Measurements from ENCODE around the gene PRSS33. TPM values are rescaled to one million over a fixed set of nuclear protein-coding genes. Genes with fewer than 3 reads are reported as not detected.

The PRSS33 gene
- total RNA-seq, 1 experiment from 2014 or later, result not detected

DNA sequence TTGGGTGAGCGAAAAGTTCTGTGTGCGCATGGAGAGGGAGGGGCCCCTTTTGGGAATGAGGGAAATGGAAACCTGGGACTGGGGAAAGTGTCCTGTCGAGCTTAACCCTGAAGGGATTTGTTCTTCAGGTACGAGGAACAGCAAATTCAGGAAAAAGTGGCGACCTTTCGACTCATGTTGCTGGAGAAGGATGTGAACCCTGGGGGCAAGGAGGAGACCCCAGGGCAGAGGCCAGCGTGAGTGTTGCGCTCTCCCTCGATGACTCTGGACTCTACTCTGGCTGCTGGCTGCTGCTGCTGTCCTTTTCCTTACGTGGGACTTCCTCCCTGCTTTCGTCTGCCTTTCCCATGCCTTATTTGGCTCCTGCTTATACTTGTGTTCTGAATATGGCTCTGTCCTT lies 30.0 kb downstream of the PRSS33 start:
- no peaks in the 10 kb centered on the region for H3K27me3 ChIP-seq (ENCODE audit: control insufficient read depth, insufficient read depth, low read length)
- DNase-seq, result no peak
- no peak overlapping the region for H3K4me3 ChIP-seq (ENCODE audit: insufficient read depth, low read depth, low read length)
- H3K36me3 ChIP-seq (replicated peaks; ENCODE audit: control insufficient read depth, insufficient read depth, low read length), result peaks cover 55% of the 10 kb centered on the region

DNA sequence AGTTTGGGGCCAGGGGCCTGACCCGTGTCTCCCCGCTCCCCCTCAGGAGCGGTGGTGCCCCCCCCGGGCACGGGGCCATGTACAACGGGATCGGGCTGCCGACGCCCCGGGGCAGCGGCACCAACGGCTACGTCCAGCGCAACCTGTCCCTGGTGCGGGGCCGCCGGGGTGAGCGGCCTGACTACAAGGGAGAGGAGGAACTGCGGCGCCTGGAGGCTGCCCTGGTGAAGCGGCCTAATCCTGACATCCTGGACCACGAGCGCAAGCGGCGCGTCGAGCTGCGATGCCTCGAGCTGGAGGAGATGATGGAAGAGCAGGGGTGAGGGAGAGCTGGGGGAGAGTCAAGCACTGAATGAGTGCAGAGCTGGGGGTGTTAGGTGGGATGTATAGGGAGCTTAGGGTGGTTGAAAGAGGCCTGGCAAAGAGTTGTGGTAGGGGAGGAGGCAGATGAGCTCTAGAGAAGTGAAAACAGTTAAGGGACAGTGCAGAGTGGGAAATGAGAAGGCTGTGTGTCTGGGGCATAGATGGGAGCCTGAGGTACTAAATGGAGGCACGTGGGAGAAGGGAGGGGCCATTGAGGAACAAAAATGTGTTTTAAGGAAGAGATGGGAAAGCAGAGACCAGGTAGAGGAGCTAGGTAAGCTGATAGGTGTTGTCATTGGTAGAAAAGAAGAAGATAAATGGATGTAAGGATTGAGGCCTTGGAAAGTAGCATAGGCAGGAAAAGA lies 30.9 kb downstream of the PRSS33 start:
- H3K4me3 ChIP-seq (ENCODE audit: insufficient read depth, low read depth, low read length), result no peak overlapping the region
- peak; percentile 65 for DNase-seq
- H3K27me3 ChIP-seq (ENCODE audit: control insufficient read depth, insufficient read depth, low read length), result no peaks in the 10 kb centered on the region
- peaks cover 46% of the 10 kb centered on the region for H3K36me3 ChIP-seq (replicated peaks; ENCODE audit: control insufficient read depth, insufficient read depth, low read length)

DNA sequence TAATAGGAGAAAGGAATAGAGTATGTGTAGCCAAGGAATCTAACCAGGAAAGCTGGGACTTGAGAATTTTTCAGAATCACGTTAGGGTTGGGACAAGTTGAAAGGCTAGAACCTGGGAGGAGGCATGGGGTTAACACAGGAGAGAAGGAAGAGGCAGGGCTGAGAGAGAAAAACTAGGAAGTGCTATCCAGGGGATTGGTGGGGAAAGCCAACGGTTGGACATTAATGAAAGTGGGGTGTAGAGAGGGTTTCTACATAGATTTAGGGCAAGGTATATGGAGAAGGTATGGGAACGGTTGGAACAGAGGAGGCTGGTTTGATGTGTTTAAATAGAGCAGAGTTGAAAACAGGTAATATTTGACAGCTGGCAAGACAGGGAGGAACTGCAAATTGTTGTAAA lies 32.2 kb downstream of the PRSS33 start:
- Histone ChIP-seq H3K27me3 (ENCODE audit: control insufficient read depth, insufficient read depth, low read length) (no peaks in the 10 kb centered on the region), H3K36me3 (replicated peaks; ENCODE audit: control insufficient read depth, insufficient read depth, low read length) (peaks cover 34% of the 10 kb centered on the region), H3K4me3 (ENCODE audit: insufficient read depth, low read depth, low read length) (no peak overlapping the region)
- DNase-seq, result no peak

DNA sequence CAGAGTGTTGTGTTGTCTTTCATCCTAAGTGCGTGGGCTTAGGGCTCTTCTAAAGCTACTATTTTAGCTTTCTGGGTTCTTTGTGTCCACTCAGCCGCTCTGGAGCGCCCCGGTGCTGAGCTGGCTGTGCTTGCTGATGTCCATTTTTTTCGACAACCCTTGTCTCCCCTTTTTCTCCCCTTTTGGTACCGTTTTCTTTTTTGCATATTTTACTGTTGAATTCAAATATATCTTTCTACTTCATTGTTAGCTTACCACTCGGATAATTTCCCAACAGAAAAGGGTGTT lies 33.7 kb downstream of the PRSS33 start:
- no peak for DNase-seq
- Histone ChIP-seq H3K36me3 (replicated peaks; ENCODE audit: control insufficient read depth, insufficient read depth, low read length) (peaks cover 19% of the 10 kb centered on the region), H3K27me3 (ENCODE audit: control insufficient read depth, insufficient read depth, low read length) (no peaks in the 10 kb centered on the region)

DNA sequence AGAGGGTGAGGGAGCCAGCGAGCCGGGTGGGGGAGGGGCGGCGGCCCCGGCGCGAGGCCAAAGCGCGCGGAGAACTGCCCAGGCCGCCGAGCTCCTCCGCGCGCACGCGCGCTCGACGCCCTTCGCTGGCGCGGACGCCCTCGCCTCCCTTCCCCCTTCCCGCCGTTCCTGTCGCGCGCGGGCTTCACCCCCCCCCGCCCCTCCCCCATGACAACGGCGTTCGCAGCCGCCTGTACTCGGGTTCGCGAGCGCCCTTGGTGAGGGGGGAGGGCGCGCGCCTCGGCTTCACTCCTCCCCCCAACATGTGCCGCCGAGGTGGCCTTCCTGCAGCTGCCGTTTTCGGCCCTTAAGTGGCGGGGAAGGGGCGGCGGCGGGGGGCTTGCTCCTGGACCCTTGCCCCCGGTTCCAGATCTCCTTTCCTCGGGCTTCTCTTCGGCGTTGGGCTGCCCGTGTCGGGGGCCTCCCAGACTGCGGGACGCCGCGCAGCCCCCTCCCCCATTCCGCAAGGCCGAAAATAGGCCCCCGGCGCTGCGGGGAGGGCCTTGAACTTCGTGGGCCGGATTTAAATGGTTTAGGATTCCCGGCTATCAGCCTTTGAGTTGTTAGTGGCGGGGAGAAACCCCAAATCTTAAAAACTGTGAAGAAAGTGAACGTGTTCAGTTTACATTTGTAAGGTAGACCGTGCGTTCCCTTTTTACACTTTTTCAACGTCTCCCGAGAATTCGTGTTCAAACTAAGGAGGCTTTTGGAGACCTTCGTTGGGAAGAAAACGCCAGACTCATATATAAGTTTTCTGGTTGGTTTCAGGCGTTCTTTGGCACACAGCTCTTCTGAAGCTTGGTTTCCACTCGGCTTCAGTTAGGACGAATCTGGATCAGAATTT lies 34.3 kb downstream of the PRSS33 start:
- Histone ChIP-seq H3K27me3 (ENCODE audit: control insufficient read depth, insufficient read depth, low read length) (no peaks in the 10 kb centered on the region), H3K4me3 (ENCODE audit: insufficient read depth, low read depth, low read length) (peak overlapping the region; percentile 80), H3K36me3 (replicated peaks; ENCODE audit: control insufficient read depth, insufficient read depth, low read length) (peaks cover 13% of the 10 kb centered on the region)
- DNase-seq, result peak; percentile 97

More for the DNA sequence above, 33.7 kb downstream of the PRSS33 start:
- H3K4me3 ChIP-seq (ENCODE audit: insufficient read depth, low read depth, low read length), result peak overlapping the region; percentile 80

DNA sequence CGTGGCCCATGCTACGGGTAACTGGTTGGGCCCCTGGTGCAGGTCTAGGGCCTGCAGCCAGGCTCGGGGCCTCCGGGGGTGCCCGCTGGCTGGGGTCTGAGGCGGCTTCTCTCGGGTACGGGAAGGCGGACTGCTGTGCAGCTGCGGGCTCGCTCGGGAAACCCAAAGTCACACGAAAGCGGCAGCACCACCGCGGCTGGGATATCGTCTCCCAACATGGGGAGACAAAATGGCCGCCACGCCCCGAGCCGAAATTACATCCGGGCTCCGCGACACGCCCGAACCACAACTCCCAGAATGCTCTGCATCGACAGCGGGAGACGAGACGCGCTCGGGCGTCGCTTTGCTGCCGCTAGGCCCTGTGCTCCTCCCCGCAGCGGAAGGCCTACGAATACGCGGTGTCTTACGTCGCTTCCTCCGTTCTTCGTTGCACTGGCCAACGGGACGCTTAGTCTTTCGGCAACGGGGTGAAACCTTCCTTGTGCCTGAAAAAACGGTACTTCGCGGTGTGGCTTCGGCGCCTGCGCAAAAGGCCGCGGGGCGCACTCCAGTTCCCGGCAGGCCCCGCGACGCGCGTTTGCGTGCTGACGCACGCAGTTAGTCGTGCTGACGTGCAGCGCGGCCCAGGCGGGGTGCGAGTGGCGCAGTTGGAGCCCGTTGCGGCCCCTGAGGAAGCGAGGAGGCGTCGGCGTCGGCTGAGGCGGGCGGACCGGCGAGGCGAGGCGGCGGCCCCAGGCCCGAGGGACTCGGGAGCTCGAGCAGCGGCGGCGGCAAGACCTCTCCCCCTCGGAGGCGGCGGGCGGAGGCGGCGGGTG lies 35.1 kb downstream of the PRSS33 start, which contains the start of gene SRRM2:
SRRM2 (plus strand) TSS at position 604 of the 815 bp plus-strand sequence. CDS start 3,727 bp downstream, outside the sequence.
- peaks cover 5% of the 10 kb centered on the region for H3K36me3 ChIP-seq (replicated peaks; ENCODE audit: control insufficient read depth, insufficient read depth, low read length)
- peak; percentile 98 for DNase-seq
- H3K27me3 ChIP-seq (ENCODE audit: control insufficient read depth, insufficient read depth, low read length), result no peaks in the 10 kb centered on the region
- H3K4me3 ChIP-seq (ENCODE audit: insufficient read depth, low read depth, low read length), result peak within 1 kb of the TSS; percentile 80

DNA sequence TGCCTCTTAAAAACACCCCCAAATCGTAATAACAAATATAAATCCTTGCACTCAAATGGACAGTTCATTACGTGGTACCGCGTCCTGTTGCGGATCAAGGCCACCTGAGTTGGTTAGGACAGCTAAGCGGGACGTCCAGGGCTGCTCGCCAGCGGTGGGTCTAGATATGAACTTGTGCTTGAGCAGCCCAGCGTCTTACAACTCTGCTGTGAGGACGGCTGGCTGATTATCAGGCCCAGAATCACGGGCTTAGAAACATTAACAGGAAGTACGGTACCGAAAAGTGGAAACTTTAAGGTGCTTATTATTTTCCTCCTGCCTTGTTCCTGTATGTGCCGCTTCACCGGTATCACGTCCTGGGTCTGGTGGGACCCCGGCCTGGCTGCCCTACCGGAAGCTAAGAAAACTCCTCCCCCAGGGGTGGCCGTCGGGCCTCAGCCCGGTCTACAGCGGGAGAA lies 35.8 kb downstream of the PRSS33 start:
- Histone ChIP-seq H3K4me3 (ENCODE audit: insufficient read depth, low read depth, low read length) (peak overlapping the region; percentile 80), H3K36me3 (replicated peaks; ENCODE audit: control insufficient read depth, insufficient read depth, low read length) (no peaks in the 10 kb centered on the region; the same call in none of the 2 replicates), H3K27me3 (ENCODE audit: control insufficient read depth, insufficient read depth, low read length) (no peaks in the 10 kb centered on the region)
- peak; percentile 97 for DNase-seq

DNA sequence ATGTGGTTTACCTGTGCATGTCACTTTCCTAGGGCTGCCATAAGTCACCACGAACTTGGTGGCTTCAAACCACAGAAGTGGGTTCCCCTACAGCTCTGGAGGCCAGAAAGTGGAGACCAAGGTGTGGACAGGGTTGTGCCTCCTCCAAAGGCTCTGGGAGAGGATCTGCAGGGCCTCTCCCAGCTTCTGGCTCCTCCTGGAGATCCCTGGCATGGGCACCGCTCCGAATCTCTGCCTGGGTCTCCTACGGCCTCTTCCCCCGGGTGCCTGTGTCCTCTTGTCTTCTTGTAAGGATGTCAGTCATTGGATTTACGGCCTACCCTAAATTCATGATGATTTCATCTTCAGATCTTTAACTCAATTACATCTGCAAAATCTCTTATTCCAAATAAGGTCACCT lies 37.4 kb downstream of the PRSS33 start:
- DNase-seq, result no peak
- Histone ChIP-seq H3K36me3 (replicated peaks; ENCODE audit: control insufficient read depth, insufficient read depth, low read length) (no peaks in the 10 kb centered on the region; the same call in none of the 2 replicates), H3K4me3 (ENCODE audit: insufficient read depth, low read depth, low read length) (no peak overlapping the region), H3K27me3 (ENCODE audit: control insufficient read depth, insufficient read depth, low read length) (no peaks in the 10 kb centered on the region)

DNA sequence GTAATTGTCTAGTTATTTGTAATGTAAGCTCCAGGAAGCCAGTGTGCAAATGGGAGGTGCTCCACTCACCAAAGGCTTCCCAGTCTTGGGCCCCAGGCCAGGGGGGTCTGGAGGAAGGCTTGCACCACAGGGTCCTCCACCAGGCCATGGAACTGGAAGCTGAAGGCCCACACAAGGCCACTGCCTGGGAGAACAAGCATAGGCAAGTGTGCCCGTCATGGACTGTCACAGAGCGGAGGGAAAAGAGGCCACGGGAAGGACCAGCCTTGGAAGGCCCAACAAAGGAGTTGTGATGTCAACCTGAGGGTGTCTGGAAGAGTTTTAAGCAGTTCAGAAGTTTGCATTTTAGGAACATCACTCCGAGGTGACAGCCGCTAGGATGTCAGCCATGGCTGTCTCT lies 37.9 kb downstream of the PRSS33 start:
- no peak for DNase-seq
- no peaks in the 10 kb centered on the region for H3K27me3 ChIP-seq (ENCODE audit: control insufficient read depth, insufficient read depth, low read length)

DNA sequence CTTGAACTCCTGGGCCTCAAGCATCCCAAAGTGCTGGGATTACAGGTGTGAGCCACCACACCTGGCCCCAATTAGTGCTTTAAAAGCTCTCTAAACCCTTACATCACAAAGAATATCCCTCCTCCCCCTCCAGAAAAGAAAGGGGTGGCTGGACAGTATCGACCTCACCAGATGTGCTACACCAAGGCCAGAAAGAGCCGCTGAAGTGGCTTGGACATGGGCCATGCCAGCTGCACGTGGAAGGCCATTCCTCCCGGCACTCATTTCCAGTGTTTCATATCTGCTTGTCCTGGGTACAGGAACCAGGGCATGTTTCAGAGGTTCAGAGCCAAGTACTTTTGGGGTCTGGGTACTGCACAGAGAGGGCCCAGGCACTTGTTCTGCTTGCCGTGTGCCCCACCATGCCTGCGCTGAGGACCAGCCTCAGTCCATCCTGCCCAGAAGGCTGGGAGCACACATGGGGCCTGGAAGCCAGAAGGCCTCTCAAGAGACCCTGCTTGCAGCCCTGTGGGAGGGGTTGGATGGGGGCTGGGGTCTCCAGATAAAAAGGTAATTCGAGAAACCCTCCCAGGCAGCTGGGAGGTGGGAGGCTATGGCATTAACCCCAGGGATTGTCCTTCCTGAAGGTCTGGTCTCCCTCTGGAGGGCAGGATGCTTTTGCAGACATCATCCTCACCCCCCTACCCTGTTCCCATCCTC lies 38.5 kb downstream of the PRSS33 start:
- no peak for DNase-seq

More for the DNA sequence above, 37.9 kb downstream of the PRSS33 start:
- H3K36me3 ChIP-seq (replicated peaks; ENCODE audit: control insufficient read depth, insufficient read depth, low read length), result no peaks in the 10 kb centered on the region; the same call in none of the 2 replicates
- H3K4me3 ChIP-seq (ENCODE audit: insufficient read depth, low read depth, low read length), result no peak overlapping the region

DNA sequence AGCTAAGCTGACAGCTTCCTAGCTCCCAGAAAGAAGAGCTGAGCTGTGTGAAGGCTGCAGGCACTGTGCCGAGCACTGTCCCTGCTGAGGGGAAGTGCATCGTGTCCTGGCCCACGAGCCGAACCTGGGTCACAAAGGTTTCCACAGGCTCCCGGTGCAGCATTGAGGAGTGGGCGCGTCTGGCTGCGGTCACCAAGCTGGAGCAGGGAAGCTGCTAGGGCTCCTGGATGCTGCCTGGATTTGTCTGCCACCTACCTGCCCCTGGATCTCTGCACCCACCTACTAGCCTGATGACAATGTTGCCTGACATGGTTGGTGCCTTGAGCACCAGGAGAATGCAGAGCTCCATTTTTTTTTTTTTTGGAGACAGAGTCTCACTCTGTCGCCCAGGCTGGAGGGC lies 41.4 kb downstream of the PRSS33 start:
- DNase-seq, result no peak
- Histone ChIP-seq H3K27me3 (ENCODE audit: control insufficient read depth, insufficient read depth, low read length) (no peaks in the 10 kb centered on the region), H3K4me3 (ENCODE audit: insufficient read depth, low read depth, low read length) (no peak overlapping the region), H3K36me3 (replicated peaks; ENCODE audit: control insufficient read depth, insufficient read depth, low read length) (no peaks in the 10 kb centered on the region; the same call in 1 of the 2 replicates)

More for the DNA sequence above, 38.5 kb downstream of the PRSS33 start:
- Histone ChIP-seq H3K4me3 (ENCODE audit: insufficient read depth, low read depth, low read length) (no peak overlapping the region), H3K27me3 (ENCODE audit: control insufficient read depth, insufficient read depth, low read length) (no peaks in the 10 kb centered on the region), H3K36me3 (replicated peaks; ENCODE audit: control insufficient read depth, insufficient read depth, low read length) (no peaks in the 10 kb centered on the region; the same call in none of the 2 replicates)

DNA sequence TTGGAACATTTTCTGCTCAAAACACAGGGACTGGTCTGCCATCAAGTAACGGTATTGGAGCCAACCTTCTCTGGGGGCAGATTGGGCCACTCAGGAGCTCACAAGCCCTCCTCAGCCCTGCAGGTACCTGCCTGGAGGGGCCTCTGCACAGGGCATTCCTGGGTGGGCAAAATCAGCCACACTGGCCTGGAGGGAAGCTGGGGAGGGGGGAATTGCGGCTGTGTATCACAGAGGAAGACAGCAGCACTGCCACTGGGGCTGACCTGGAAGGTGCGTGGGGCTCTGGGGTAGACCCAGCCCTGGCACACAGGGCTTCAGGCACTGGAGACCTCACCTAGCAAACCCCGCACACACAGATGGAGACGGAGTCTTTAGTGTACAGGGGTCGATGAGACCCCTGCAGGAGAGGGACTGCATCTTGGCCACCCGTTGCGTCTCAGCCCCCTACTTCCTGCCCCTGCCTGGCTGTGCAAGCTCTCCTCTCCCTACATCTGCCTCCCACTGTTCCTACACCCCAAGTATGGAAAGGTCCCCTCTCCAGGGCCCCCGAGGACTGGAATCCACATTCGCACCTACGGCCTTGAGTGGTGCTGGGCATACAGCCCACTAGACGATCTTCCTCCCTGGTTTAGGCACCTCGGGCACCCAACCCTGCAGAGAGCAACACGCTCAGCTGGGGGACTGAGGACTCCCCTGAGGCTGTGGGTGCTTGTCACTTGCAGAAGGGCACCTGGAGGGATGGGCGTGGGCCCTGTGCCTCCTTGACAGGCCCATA lies 42.1 kb downstream of the PRSS33 start:
- Histone ChIP-seq H3K4me3 (ENCODE audit: insufficient read depth, low read depth, low read length) (no peak overlapping the region), H3K27me3 (ENCODE audit: control insufficient read depth, insufficient read depth, low read length) (no peaks in the 10 kb centered on the region), H3K36me3 (replicated peaks; ENCODE audit: control insufficient read depth, insufficient read depth, low read length) (no peaks in the 10 kb centered on the region; the same call in 1 of the 2 replicates)
- DNase-seq, result no peak

DNA sequence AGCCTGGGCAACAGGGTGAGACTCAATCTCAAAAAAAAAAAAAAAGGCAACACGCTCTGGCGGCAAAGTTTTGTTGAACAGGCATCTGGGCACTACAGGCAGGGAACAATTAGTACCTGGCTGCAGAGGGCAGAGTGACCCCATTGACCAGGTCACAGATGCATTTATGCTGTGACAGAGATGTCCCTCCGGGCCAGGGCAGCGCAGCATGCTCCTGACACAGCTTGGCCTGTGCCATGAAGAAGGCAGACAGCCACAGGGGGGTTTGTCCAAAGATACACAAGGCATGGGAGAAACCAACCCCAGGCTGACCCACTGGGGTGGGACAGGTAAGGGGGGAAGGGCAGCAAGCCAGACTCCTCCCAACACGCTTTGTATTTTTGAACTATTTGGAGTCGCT lies 42.6 kb downstream of the PRSS33 start:
- Histone ChIP-seq H3K4me3 (ENCODE audit: insufficient read depth, low read depth, low read length) (no peak overlapping the region), H3K36me3 (replicated peaks; ENCODE audit: control insufficient read depth, insufficient read depth, low read length) (no peaks in the 10 kb centered on the region), H3K27me3 (ENCODE audit: control insufficient read depth, insufficient read depth, low read length) (no peaks in the 10 kb centered on the region)
- no peak for DNase-seq

Data from H7 (cell line).